Anterior cingulate cortex (tissue), 58 donors: ENCODE measurements around the gene DISP3.

Experiments used
- DNase-seq, 58 donors: peaks; one replicate each; lab custom pipeline; 2025; lab: John Stamatoyannopoulos, UW

DISP3 gene, protein sequence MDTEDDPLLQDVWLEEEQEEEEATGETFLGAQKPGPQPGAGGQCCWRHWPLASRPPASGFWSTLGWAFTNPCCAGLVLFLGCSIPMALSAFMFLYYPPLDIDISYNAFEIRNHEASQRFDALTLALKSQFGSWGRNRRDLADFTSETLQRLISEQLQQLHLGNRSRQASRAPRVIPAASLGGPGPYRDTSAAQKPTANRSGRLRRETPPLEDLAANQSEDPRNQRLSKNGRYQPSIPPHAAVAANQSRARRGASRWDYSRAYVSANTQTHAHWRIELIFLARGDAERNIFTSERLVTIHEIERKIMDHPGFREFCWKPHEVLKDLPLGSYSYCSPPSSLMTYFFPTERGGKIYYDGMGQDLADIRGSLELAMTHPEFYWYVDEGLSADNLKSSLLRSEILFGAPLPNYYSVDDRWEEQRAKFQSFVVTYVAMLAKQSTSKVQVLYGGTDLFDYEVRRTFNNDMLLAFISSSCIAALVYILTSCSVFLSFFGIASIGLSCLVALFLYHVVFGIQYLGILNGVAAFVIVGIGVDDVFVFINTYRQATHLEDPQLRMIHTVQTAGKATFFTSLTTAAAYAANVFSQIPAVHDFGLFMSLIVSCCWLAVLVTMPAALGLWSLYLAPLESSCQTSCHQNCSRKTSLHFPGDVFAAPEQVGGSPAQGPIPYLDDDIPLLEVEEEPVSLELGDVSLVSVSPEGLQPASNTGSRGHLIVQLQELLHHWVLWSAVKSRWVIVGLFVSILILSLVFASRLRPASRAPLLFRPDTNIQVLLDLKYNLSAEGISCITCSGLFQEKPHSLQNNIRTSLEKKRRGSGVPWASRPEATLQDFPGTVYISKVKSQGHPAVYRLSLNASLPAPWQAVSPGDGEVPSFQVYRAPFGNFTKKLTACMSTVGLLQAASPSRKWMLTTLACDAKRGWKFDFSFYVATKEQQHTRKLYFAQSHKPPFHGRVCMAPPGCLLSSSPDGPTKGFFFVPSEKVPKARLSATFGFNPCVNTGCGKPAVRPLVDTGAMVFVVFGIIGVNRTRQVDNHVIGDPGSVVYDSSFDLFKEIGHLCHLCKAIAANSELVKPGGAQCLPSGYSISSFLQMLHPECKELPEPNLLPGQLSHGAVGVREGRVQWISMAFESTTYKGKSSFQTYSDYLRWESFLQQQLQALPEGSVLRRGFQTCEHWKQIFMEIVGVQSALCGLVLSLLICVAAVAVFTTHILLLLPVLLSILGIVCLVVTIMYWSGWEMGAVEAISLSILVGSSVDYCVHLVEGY (N-terminal part only)

DNA sequence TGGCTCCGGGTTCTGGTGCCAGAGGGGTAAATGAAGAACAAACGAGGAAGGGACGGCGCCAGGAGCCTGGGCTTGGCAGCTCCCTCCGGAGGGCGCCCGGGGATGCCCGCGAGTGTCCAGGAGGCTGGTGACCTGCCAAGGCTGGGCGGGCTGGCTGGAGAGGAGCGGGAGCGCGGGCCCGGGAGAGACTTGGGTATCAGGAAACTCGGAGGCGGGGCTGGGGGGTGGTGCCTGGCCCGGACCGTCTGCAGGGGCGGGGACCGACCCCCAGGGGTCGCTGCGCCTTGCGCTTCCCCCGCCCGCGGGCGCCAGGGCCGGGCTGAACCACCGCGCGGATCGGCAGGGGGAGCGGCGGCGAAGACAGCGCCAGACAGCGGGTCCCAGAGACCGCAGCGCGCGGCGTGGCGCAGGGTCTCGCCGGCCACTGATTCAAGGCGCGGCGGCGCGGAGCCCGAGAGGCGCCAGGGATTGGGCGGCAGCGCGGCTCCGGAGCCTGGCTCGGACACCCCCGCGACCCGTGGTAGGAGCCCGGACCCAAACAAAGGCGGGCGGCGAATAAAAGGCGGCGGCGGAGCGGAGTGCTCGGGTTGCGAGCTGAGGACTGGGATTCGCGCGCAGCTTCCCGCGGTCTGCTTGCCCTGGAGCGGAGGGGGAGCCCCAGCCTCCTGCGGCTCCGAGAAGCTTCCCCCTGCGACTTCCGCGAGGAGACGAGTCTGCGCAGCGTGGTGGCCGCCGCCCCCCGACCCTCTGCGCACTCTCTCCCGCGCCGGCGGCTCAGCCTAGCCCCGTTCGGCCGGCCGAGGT lies at the start of gene DISP3:
DISP3 (plus strand) TSS at position 585 of the 804 bp plus-strand sequence. CDS start 21,838 bp downstream, outside the sequence.
- DNase-seq = peak in 57 of 58 donors; percentile 44 to 96 (median 85)

DNA sequence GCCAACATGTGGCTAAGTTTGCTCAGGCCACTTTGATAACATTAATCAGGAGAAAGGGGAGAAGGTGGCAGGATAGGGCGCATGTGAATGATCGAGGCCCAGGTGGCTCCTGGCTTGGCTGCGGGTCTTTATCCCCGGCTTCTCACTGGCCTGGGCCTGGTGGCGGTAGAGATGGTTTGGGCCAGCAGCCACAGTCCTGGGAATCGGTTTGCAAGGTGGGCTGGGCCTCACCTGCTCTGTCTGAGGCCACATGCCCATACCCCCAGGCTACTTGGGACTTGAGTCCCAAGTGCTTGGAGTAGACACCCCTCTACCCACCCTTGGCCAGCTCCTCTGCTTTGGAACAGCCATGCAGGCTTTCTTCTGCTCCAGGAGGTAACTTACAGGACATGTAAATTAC lies 49.7 kb upstream of the DISP3 start:
- no peak for DNase-seq

DNA sequence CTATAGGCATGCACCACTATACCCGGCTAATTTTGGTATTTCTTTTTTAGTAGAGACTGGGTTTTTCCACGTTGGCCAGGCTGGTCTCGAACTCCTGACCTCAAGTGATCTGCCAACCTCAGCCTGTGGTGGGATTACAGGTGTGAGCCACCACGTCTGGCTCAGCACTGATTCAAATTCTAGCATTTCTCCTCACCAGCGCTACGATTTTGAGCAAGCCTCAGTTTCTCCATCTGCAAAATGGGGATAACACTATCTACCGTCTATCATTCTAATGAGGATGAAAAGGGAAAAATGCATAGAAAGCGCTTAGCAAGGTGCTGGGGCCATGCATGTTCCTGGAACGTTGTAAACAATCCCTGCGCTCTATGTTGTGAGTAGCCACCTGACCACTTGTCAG lies 49.0 kb upstream of the DISP3 start:
- DNase-seq = no peak

GRCh38 chr1:11431941-11432507 lies 46.9 kb upstream of the DISP3 start:
- DNase-seq = no peak

GRCh38 chr1:11432526-11432925 lies 46.4 kb upstream of the DISP3 start:
- DNase-seq = no peak

DNA sequence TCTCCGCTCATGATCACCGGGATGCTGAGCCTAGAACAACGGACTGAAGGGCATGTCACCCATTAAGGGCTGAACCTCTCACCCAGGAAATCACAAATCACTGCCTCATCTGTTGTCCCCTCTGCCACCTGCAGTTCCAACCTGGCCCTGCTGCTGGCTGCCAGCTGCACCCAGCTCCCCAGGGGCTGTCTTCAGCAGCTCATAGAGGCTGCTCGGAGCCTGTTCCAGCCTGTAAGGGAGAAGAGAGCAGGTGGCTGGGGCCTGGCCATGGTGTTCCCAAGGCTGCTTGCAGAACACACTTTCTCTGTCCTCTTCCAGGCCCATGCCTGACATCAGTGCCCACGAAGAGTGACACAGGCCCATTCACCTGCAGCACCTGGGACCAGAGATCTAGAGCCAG lies 44.5 kb upstream of the DISP3 start:
- DNase-seq = no peak

DNA sequence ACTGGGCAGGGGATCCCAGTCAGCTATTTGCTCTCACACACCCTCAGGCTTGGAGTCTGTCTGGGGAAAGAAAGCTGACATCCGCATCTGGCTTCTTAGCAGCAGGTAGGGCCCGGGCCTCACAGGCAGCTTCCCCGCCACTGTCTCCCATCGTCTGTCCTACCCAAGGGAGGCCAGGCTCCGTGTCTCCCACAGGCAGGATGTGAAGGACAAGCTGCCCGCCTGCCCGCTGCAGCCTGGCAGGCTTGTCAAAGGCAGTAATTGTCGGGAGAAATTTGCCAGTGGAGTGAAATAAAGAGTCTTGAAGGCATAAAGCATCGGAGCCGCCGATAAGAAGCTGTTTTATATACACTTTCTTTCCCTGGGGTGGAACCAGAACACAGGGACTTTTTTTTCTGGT lies 44.0 kb upstream of the DISP3 start:
- no peak for DNase-seq

GRCh38 chr1:11438996-11439395 lies 40.0 kb upstream of the DISP3 start:
- DNase-seq = peak in 15 of 58 donors; percentile 2 to 42 (median 16)

- peak in 47 of 58 donors; percentile 11 to 90 (median 50) for DNase-seq
Observed at GRCh38 chr1:11441211-11441952, 37.6 kb upstream of the DISP3 start.

- DNase-seq = no peak
Observed at GRCh38 chr1:11443043-11443442, 35.9 kb upstream of the DISP3 start.

DNA sequence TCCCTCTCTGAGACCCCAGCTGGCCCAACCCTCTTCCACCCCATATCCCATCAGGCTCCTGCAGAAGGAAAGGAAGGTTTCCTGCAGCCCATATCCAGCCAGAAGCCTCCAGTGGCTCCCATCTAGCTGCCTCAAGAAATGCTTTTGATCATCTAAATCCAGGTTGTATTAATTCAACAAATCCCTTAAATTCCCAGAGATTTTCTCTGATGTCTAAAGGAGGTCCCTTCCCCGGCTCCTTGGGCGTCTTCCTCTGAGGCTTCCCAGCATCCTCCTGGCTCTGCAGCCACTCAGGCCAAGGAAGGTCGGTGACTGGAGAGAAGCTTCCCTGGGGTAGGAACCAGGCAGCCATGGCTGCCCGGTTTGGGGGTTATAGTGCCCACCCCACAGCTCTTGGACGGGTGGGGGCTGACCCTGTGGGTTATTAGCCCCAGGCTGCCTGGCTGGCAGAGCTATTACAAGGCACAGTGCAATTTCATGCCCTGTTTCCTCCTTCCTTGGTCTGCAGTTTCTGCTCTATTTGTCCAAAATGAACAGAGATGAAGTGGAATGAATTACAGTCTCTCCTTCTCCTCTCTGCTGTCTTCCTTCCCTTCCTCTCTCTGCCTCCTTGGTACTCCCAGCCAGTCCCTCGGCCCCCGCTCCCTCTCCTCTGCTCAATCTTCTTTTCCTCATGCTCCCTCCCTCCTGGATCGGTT lies 34.8 kb upstream of the DISP3 start:
- DNase-seq = no peak

DNA sequence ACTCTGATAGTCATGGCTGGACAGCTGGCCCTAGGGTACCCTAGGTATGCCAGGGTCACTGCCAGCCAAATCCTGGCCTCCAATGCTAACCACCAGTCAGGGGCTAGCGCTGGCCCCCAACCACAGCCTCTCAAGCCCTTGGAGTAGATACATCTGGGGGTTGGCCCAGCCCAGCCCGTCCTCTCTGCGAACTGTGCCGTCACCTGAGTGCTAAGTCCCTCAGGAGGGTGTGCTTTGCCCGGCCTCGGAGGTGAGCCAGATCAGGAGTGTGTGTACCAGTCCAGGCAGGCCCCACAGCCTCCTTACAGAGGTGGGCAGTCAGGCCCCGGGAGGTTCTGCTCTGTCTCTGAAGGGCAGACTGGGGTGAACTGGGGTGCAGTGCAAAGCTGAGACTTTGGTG lies 34.0 kb upstream of the DISP3 start:
- DNase-seq = no peak

- DNase-seq = no peak
Observed at GRCh38 chr1:11447903-11448302, 31.1 kb upstream of the DISP3 start.

- peak in 4 of 58 donors; percentile 8 to 30 (median 11) for DNase-seq
Observed at GRCh38 chr1:11448373-11449099, 30.4 kb upstream of the DISP3 start.

GRCh38 chr1:11449100-11449403 lies 29.9 kb upstream of the DISP3 start:
- DNase-seq = no peak

DNA sequence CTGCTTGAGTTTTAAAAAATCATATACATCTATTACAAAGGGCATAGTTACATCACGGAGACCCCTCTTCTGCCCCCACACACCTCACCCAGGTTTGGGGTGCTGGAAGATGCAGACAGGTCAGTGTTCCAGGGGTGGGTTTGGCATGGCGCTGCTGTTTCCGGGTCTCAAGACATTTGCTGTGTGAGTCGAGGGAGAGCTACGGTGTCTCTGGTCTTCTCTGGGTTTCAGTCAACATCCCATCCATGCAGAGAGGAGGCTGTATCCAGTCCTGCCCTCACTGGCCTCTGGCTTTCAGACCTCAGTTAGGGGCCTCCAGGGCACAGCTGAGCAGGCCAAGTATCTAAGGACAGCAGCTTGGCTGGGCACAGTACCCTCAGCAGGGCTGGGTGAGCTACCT lies 28.6 kb upstream of the DISP3 start:
- DNase-seq = no peak

DNA sequence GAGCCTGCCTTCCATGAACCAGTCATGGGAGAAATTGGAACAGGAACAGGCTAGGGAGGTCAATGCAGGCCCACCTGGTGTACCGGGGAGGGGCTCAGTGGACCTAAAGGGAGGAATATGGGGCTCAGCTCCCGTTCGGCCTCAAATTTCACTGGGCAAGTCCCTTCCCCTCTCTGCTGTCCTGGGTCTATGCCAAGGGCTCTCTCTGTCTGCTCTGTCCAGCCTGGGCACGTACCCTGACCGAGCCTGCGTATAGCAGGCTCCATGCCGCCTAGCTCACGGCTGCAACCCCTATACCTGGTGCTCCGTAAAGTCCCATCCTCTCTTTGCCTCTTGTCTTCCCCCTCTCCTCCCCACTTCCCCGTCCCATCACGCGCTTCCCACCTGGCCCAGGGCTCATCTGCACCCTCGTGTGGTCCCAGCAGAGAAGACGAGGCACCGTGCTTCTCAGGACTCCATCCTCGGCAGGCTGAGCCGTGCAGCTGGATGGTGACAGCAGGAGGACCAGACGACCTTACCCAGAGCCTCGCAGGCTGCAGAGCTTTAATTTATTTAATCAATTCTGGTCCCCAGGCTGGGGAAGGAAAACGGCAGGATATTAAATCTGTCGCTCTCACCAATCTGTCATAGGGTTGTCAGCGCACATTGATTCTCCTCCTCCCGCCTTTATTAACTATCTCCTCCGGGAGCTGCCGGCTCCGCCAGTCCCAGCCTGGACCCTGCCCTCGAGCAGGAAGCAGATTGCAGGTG lies 25.0 kb upstream of the DISP3 start:
- no peak for DNase-seq
